Muscle of leg (tissue), 11 donors: ENCODE measurements around the gene GABRR1. TPM values are rescaled to one million over a fixed set of nuclear protein-coding genes. Genes with fewer than 3 reads are reported as not detected.

Source experiments
- DNase-seq: peaks from one replicate; pipeline ENCODE4 v3.0.0; 2013
- H3K27ac ChIP-seq: one replicate; pipeline ENCODE4 v1.5.1; 2013; ENCODE audit warnings: mild to moderate bottlenecking, low read length, control low read depth
- H3K27me3 ChIP-seq: one replicate; pipeline ENCODE4 v1.6.1; 2013; ENCODE audit warnings: low read length; ENCODE audit not compliant: control insufficient read depth, insufficient read depth
- H3K36me3 ChIP-seq: one replicate; pipeline ENCODE4 v1.6.1; 2013; ENCODE audit warnings: low read length; ENCODE audit not compliant: control insufficient read depth, insufficient read depth
- H3K4me1 ChIP-seq: one replicate; pipeline ENCODE4 v1.6.1; 2013; ENCODE audit warnings: low read length; ENCODE audit not compliant: control insufficient read depth, insufficient read depth
- H3K4me3 ChIP-seq: one replicate; pipeline ENCODE4 v1.5.1; 2013; ENCODE audit warnings: low read length, control low read depth
- H3K9me3 ChIP-seq: replicated peaks from 2 replicates; pipeline ENCODE4 v1.6.1; 2013; ENCODE audit warnings: low read depth, low read length; ENCODE audit not compliant: control insufficient read depth
- WGBS: methylation state at CpG from one replicate; pipeline ENCODE4 v1.1.5; 2013; ENCODE audit warnings: missing lambda C conversion rate; ENCODE audit not compliant: insufficient coverage; 5-methylcytosine and 5-hydroxymethylcytosine counted together
- polyA plus RNA-seq, 8 donors: library from polyadenylated mRNA; unstranded; fragments of 120-200 nt; gene quantifications; one replicate each; pipeline versions ENCODE4 v1.2.1 to v1.2.3, GENCODE V29; 2013; ENCODE audit warnings: inconsistent platforms in 1 of 8, low replicate concordance in 1 of 8; ENCODE audit not compliant: insufficient read length in 8 of 8, insufficient read depth in 1 of 8
- total RNA-seq: library from RNA; stranded (reverse); fragments of 120-200 nt; gene quantifications from one replicate; pipeline ENCODE4 v1.2.4, GENCODE V29; 2013

The GABRR1 gene
- total and polyA plus RNA-seq, 9 donors = 0.40 to 1.1 (median 0.85) TPM

DNA sequence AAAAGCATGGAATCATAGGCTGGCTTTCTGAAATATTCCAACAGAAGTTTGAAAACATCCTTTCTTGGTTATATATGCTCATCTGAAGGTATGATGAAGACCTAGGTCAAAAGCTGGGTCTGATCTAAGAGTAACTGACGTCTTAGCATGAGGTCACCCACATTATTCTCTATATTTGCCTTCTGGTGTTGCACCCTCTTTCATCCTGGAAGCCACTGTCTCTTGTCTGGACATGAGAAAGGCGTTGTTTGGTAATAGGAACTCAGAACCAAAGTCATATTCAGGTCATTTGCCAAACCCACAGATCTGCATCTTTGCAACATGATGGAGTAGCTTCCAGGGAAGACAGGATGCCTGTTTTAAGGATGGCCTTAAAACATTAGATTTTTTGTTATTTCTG is 17.6 kb downstream of the GABRR1 start:
- Histone ChIP-seq H3K4me1 (peaks cover 17% of the 10 kb centered on the region), H3K4me3 (no peak overlapping the region), H3K27me3 (no peaks in the 10 kb centered on the region), H3K36me3 (no peaks in the 10 kb centered on the region), H3K27ac (no peak overlapping the region), H3K9me3 (peaks cover 6% of the 10 kb centered on the region)
- no peak for DNase-seq
- WGBS = no CpG with 5 or more reads among the region's 2 CpGs

DNA sequence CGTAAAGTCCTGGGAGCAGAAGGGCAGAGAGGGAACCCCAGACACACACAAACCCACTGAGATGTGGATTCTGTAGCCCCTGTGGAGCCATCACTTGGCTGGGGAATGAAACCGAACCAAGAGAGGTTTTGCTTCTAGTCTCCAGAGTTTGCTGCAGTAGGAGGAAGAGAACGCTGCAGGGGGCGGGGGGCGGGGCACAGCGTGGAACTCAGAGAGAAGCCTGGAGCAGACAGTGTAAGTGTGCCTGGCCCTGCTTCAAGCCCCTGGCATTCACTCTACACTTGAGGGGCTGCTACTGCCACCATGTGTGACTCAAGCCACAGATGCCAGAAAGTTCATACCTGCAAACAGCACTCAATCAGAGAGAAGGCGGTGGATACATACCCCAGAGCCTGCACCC is 18.9 kb downstream of the GABRR1 start:
- 60% methylated on average over 5 of the region's 7 CpGs for WGBS
- Histone ChIP-seq H3K27me3 (no peaks in the 10 kb centered on the region), H3K27ac (no peak overlapping the region), H3K4me3 (no peak overlapping the region), H3K9me3 (peaks cover 11% of the 10 kb centered on the region), H3K36me3 (no peaks in the 10 kb centered on the region), H3K4me1 (peaks cover 9% of the 10 kb centered on the region)
- no peak for DNase-seq

DNA sequence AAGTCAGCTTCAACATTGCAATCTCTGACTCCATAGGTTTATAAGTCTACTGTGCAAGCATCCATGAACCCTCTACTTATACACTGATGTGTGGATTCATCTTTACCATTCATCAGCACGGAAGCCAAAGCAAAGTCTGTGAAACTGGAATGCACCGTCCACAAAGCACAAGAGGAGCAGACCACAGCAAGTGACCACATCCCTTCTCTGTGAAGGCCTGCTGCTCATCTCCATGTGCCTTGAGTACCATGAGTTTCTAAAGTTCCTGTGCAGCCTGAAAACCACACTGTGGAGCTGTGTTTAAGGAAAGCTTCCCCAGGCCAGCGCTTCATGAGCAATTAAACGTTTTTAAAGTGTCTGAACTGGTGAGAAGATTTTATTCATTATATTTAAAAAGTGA is 20.0 kb downstream of the GABRR1 start:
- no peak overlapping the region for H3K4me3 ChIP-seq
- WGBS = 67% methylated on average over 1 of the region's 4 CpGs
- no peak overlapping the region for H3K27ac ChIP-seq
- H3K4me1 ChIP-seq = peaks cover 9% of the 10 kb centered on the region
- H3K27me3 ChIP-seq = no peaks in the 10 kb centered on the region
- peaks cover 11% of the 10 kb centered on the region for H3K9me3 ChIP-seq
- DNase-seq = no peak
- H3K36me3 ChIP-seq = no peaks in the 10 kb centered on the region

DNA sequence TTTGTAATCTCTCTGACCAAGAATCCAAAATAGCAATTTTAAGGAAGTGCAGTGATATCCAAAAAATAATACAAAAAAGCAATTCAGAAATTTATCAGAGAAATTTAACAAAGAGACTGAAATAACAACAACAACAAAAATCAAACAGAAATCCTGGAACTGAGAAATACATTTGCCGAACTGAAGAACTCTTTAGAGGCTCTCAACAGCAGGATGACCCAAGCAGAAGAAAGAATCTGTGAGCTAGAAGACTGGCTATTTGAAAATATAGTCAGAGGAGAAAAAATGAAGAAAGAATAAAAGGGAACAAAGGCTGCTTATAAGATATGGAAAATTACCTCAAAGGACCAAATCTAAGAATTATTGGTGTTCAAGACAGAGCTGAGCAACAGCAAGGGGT is 22.6 kb downstream of the GABRR1 start:
- no CpG with 5 or more reads among the region's 1 CpG for WGBS
- Histone ChIP-seq H3K36me3 (no peaks in the 10 kb centered on the region), H3K4me3 (no peak overlapping the region), H3K27ac (no peak overlapping the region), H3K9me3 (peaks cover 11% of the 10 kb centered on the region), H3K27me3 (no peaks in the 10 kb centered on the region), H3K4me1 (peaks cover 5% of the 10 kb centered on the region)
- no peak for DNase-seq

DNA sequence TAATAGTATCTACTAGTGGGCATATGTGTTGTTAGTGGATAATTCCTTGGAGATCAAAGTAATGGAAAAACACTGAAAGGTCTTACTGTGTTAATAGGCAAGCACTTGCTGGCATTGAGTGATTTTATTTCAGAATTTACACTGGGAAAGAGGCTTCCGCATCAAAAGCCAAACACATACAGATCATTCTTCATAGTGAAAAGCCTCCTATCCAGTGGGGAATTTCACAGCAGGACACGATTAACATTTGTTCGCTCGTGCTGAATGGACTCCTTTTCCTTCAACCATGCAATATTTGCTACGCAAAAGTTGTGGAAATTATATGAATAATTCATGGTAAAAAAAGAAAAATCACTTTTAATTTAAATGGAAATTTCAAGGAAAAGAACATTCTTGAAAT is 26.4 kb downstream of the GABRR1 start:
- Histone ChIP-seq H3K27ac (no peak overlapping the region), H3K27me3 (no peaks in the 10 kb centered on the region)
- no CpG with 5 or more reads among the region's 5 CpGs for WGBS

DNA sequence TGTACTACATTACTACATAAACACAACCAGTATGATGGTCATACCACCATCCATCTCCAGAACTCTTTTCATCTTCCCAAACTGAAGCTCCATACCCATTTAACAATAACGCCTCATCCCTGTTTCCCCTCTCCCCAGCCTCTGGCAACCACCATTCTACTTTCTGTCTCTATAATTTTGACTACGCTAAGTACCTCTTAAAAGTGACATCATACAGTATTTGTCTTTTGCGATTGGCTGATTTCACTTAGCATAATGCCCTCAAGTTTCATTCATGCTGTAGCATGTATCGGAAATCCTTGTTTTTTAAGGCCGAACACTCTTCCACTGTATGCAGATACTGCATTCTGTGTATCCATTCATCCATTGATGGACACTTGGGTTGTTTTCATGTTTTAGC is 29.7 kb downstream of the GABRR1 start:
- no peaks in the 10 kb centered on the region for H3K36me3 ChIP-seq
- 93% methylated on average over 4 of the region's 5 CpGs for WGBS
- DNase-seq = no peak
- no peak overlapping the region for H3K27ac ChIP-seq
- no peak overlapping the region for H3K4me3 ChIP-seq
- peaks cover 5% of the 10 kb centered on the region for H3K4me1 ChIP-seq
- no peaks in the 10 kb centered on the region for H3K27me3 ChIP-seq
- no peaks in the 10 kb centered on the region for H3K9me3 ChIP-seq

More for the DNA sequence above, 26.4 kb downstream of the GABRR1 start:
- no peaks in the 10 kb centered on the region for H3K36me3 ChIP-seq
- no peak for DNase-seq
- H3K9me3 ChIP-seq = peaks cover 11% of the 10 kb centered on the region
- H3K4me1 ChIP-seq = peaks cover 3% of the 10 kb centered on the region
- no peak overlapping the region for H3K4me3 ChIP-seq

DNA sequence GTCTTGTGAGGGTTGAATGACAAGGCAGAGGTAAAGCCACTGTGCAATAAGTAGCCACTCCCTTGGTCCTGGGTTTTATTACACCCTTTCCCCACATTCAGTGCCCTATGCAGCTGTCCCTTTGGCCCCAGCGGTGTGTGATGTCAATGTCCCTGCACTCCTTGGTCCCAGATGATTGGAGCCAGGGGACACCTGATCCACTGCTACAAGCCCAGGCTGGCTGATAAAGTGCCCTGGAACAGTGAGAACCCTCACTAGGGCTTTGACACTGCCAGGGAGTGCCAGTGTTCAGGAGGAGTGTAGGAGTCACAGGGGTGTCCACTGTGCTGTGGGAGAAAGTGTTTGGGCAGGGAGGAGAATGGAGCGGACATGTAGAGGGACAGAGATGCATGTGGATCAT is 30.4 kb downstream of the GABRR1 start:
- Histone ChIP-seq H3K36me3 (no peaks in the 10 kb centered on the region), H3K27me3 (no peaks in the 10 kb centered on the region), H3K4me1 (peaks cover 5% of the 10 kb centered on the region), H3K27ac (no peak overlapping the region), H3K9me3 (no peaks in the 10 kb centered on the region), H3K4me3 (no peak overlapping the region)
- WGBS = 71% methylated on average over 1 of the region's 2 CpGs
- DNase-seq = no peak

DNA sequence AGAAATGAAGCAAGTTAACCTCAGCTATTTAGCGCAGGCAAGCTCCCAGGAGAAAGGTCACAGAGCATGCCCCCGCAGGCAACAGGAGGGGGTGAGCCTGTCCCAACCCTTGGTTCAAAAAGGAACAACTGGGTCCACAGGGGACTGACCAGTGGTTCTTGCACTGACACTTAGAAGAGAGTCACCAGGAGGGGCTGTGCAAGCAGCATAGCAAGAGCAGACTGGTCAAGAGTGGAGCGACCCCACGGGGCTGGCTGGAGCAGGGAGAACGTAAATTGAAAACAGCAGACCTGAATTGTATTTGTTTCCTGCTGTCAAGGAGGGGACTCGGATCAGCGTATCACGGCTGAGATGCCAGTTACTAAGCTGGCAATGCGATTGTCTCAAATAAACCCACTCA is 32.8 kb downstream of the GABRR1 start:
- DNase-seq = peak; percentile 36
- Histone ChIP-seq H3K4me3 (no peak overlapping the region), H3K27ac (no peak overlapping the region), H3K4me1 (peaks cover 18% of the 10 kb centered on the region), H3K27me3 (no peaks in the 10 kb centered on the region), H3K9me3 (no peaks in the 10 kb centered on the region), H3K36me3 (no peaks in the 10 kb centered on the region)
- WGBS = 35% methylated on average over 4 of the region's 9 CpGs

DNA sequence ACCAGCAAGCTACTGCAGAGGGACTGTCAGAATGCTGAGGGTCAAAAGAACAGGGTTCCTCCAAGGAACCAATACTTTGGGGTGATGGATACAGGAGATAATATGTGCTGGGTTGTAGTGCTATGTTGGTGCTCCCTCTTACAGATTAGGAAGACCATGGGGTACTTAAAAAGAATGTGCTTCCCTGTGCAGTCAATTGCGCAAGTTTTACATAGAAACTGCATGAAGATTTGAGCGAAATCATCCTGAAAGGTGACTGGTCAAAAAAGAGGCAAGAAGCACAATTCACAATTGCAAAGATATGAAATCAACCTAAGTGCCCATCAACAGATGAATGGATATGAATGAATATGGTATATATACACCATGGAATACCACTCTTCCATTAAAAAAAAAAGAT is 33.9 kb downstream of the GABRR1 start:
- Histone ChIP-seq H3K9me3 (no peaks in the 10 kb centered on the region), H3K4me1 (peaks cover 18% of the 10 kb centered on the region), H3K27me3 (no peaks in the 10 kb centered on the region), H3K36me3 (no peaks in the 10 kb centered on the region), H3K4me3 (no peak overlapping the region), H3K27ac (no peak overlapping the region)
- WGBS = no CpG with 5 or more reads among the region's 2 CpGs
- no peak for DNase-seq

DNA sequence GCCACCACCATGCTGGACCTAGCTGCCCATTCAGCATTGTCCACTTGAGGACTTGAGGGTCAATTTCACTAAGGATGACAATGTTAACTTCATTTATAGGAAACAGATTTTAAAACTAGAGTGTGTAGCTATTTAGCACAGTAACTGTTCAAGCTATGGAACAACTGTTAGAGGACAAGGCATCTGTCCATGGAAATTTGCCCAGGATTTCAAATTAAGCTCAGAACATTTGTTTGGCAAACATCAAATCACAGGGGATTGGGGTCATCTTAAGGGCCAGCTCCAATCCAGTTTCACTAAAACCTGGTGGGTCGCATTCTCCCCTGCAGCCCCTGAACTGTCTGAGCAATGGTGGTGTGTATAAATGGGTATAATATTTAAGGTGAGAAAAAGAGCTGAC is 36.2 kb downstream of the GABRR1 start:
- Histone ChIP-seq H3K36me3 (no peaks in the 10 kb centered on the region), H3K9me3 (no peaks in the 10 kb centered on the region), H3K27me3 (no peaks in the 10 kb centered on the region), H3K27ac (peak overlapping the region; percentile 65), H3K4me1 (peaks cover 15% of the 10 kb centered on the region), H3K4me3 (no peak overlapping the region)
- DNase-seq = peak; percentile 94
- WGBS = no CpG with 5 or more reads among the region's 1 CpG

DNA sequence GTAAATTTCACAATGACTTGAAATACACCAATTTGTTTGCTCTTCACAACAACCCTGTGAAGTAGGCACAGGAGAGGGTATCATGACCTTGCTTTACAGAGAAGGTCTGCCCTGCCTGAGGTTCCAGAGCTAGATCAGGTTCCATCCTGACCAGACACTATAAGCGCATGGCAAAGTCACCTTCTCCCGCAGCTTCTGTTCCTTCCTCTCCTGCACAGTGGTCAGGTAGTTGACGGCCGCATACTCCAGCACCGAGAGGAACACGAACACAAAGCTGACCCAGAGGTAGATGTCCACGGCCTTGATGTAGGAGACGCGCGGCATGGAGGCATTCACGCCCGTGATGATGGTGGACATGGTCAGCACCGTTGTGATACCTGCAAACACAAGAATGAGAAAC is 37.0 kb downstream of the GABRR1 start:
- DNase-seq = no peak
- no peaks in the 10 kb centered on the region for H3K9me3 ChIP-seq
- H3K4me1 ChIP-seq = peaks cover 15% of the 10 kb centered on the region
- H3K36me3 ChIP-seq = no peaks in the 10 kb centered on the region
- H3K4me3 ChIP-seq = no peak overlapping the region
- H3K27me3 ChIP-seq = no peaks in the 10 kb centered on the region
- H3K27ac ChIP-seq = peak overlapping the region; percentile 65
- WGBS = 100% methylated on average over 12 of the region's 13 CpGs
